GM23248 (cell line): ENCODE measurements around the gene YPEL4. TPM values are rescaled to one million over a fixed set of nuclear protein-coding genes. Genes with fewer than 3 reads are reported as not detected.

Source experiments
- DNase-seq: peaks from one replicate; pipeline ENCODE4 v3.0.0-alpha.2; 2015
- H2AFZ ChIP-seq: fragments of 200-600 bp; sonication (generic); 2 replicates; pipeline ENCODE4 v1.6.1; 2016; ENCODE audit warnings: antibody characterized with exemption
- H3F3A ChIP-seq: fragments of 200-600 bp; sonication (generic); 2 replicates; pipeline ENCODE4 v1.6.1; 2016; ENCODE audit warnings: mild to moderate bottlenecking, antibody characterized with exemption, mixed run types; ENCODE audit not compliant: insufficient read depth
- H3K27ac ChIP-seq: fragments of 200-600 bp; sonication (generic); 2 replicates; pipeline ENCODE4 v1.5.1; 2016; ENCODE audit warnings: mild to moderate bottlenecking
- H3K27me3 ChIP-seq: fragments of 200-600 bp; sonication (generic); replicated peaks from 2 replicates; pipeline ENCODE4 v1.6.1; 2016; ENCODE audit warnings: mild to moderate bottlenecking; ENCODE audit not compliant: insufficient read depth
- H3K36me3 ChIP-seq: fragments of 200-600 bp; sonication (generic); 2 replicates; pipeline ENCODE4 v1.6.1; 2016; ENCODE audit warnings: low read depth, mild to moderate bottlenecking
- H3K4me1 ChIP-seq: fragments of 200-600 bp; sonication (generic); 2 replicates; pipeline ENCODE4 v1.6.1; 2016; ENCODE audit warnings: mild to moderate bottlenecking; ENCODE audit not compliant: insufficient read depth
- H3K4me2 ChIP-seq: fragments of 200-600 bp; sonication (generic); one replicate; pipeline ENCODE4 v1.6.1; 2016; ENCODE audit warnings: mild to moderate bottlenecking; ENCODE audit not compliant: unreplicated experiment
- H3K4me3 ChIP-seq: fragments of 200-600 bp; sonication (generic); 2 replicates; pipeline ENCODE4 v1.5.1; 2016; ENCODE audit warnings: mild to moderate bottlenecking
- H3K79me2 ChIP-seq: fragments of 200-600 bp; sonication (generic); 2 replicates; pipeline ENCODE4 v1.6.1; 2016; ENCODE audit warnings: mild to moderate bottlenecking; ENCODE audit not compliant: insufficient read depth
- H3K9ac ChIP-seq: fragments of 200-600 bp; sonication (generic); 2 replicates; pipeline ENCODE4 v1.6.1; 2016; ENCODE audit warnings: mild to moderate bottlenecking
- H3K9me2 ChIP-seq: fragments of 200-600 bp; sonication (generic); 2 replicates; pipeline ENCODE4 v1.6.1; 2016; ENCODE audit warnings: mixed run types, mild to moderate bottlenecking, moderate library complexity; ENCODE audit not compliant: insufficient read depth
- H3K9me3 ChIP-seq: fragments of 200-600 bp; sonication (generic); one replicate; pipeline ENCODE4 v1.6.1; 2017; ENCODE audit warnings: low read depth
- H4K20me1 ChIP-seq: fragments of 200-600 bp; sonication (generic); 2 replicates; pipeline ENCODE4 v1.6.0; 2016; ENCODE audit not compliant: insufficient read depth
- EZH2 ChIP-seq: fragments of 200-600 bp; sonication (generic); IDR thresholded peaks from 2 replicates; pipeline ENCODE4 v1.6.1; 2018; ENCODE audit warnings: antibody characterized with exemption, mild to moderate bottlenecking; ENCODE audit not compliant: insufficient read depth, poor library complexity, severe bottlenecking
- EZH2phosphoT487 ChIP-seq: fragments of 200-600 bp; sonication (generic); IDR thresholded peaks from 2 replicates; pipeline ENCODE4 v1.6.1; 2018; ENCODE audit warnings: antibody characterized with exemption, moderate library complexity, mild to moderate bottlenecking, low read depth; ENCODE audit not compliant: insufficient read depth
- WGBS, 2 experiments: methylation state at CpG; one replicate each; pipeline ENCODE4 v1.1.6; 2015 to 2017; ENCODE audit warnings: low lambda C conversion rate in 2 of 2, low coverage in 1 of 2; ENCODE audit errors: missing lambda C conversion rate in 2 of 2; 5-methylcytosine and 5-hydroxymethylcytosine counted together
- in situ Hi-C: fragments of 300-500 bp; cut with MboI; formaldehyde crosslinking; loops from 2 replicates; pipeline ENCODE4 v1.15.0; 2020
- polyA plus RNA-seq: library from polyadenylated mRNA; unstranded; fragments of >200 nt; fragmentation: Nextera tagmentation; extraction: Ambion mirVana; gene quantifications from 2 replicates; pipeline ENCODE4 v1.2.1, GENCODE V29; 2016
- total RNA-seq: library from RNA; depleted of rRNA; stranded (reverse); fragments of >200 nt; shearing (Covaris generic); gene quantifications from 2 replicates; pipeline ENCODE4 v1.2.3, GENCODE V29; 2014

The YPEL4 gene
- total and polyA plus RNA-seq, 2 experiments from 2014 or later, result 0.49 to 1.7 TPM

DNA sequence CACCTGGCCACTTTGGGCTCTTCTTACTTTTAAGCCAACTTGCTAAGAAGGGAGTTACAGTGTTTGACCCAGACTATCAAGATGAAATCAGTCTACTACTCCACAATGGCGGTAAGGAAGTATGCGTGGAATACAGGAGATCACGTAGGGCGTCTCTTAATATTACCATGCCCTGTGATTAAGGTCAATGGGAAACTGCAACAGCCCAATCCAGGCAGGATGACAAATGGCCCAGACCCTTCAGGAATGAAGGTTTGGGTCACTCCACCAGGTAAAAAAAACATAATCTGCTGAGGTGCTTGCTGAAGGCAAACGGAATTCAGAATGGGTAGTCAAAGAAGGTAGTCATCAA lies 1.0 kb upstream of the YPEL4 start:
- Histone ChIP-seq H3K27ac (no peak overlapping the region), H3K36me3 (no peaks in the 10 kb centered on the region), H4K20me1 (no peaks in the 10 kb centered on the region), H3K4me1 (peaks cover 26% of the 10 kb centered on the region), H3K79me2 (no peaks in the 10 kb centered on the region), H3K9me3 (no peaks in the 10 kb centered on the region), H2AFZ (no peak overlapping the region), H3K9ac (no peak overlapping the region), H3K9me2 (no peaks in the 10 kb centered on the region), H3F3A (peaks cover 11% of the 10 kb centered on the region; the same call in 1 of the 2 replicates), H3K27me3 (no peaks in the 10 kb centered on the region), H3K4me3 (no peak overlapping the region), H3K4me2 (no peak overlapping the region)
- whole genome bisulfite sequencing, 2 experiments, result 46 to 50% methylated on average over 5 of the region's 5 CpGs
- in situ Hi-C loops, result no loop called here
- TF ChIP-seq EZH2 (no peak), EZH2phosphoT487 (no peak)
- DNase-seq, result no peak

DNA sequence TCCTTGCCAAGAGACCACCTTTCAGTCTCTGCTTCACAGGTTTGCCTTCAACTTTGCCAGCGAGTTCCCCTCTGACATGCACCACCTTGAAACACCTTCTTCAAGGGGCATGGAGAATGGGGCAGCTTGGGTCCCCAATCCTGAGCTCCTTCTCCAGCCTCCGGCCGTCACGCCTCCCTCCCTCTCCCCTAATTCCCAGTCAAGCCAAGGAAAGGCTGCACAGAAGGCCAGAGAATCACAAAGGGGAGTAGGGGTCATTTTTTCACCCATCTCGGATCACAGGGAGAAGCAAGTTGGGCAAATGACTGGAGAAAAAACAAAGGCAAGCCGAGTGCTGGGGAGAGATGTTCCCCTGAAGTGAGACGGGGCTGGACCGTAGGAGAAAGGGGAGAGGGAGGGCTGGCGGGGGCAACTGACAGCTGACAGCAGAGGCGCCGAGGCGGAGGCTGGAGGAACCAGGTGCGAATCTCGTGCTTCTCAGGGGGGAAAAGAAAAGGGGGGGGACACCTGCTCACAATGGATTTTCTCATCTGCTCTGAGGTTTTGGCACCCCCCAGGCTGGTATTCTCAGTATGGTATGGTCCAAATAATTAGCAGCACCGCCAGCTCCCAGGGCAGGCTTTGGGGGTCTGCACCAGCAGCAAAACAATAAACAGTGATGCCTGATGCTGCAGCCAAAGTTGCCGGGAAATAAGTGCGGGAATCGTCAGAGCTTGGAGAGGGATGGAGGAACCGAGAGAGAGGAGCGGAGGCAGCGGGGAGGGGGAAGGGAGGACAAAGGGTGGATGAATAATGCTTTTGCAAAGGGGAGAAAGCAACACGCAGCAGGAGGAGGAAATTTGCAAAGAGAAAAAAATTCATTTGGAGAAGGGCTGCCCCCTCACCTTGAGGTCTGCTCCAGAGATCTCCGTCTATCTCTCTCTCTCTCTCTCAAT lies 644 bp downstream of the YPEL4 start:
- Histone ChIP-seq H2AFZ (no peak overlapping the region), H3K4me1 (peaks cover 26% of the 10 kb centered on the region), H3K27ac (peak overlapping the region; percentile 38; the same call in 1 of the 2 replicates), H3K36me3 (no peaks in the 10 kb centered on the region), H3K4me3 (peak overlapping the region; percentile 79), H3K27me3 (no peaks in the 10 kb centered on the region), H3K79me2 (no peaks in the 10 kb centered on the region), H4K20me1 (no peaks in the 10 kb centered on the region; the same call in 1 of the 2 replicates), H3K9me3 (no peaks in the 10 kb centered on the region), H3F3A (peaks cover 17% of the 10 kb centered on the region), H3K9me2 (no peaks in the 10 kb centered on the region), H3K4me2 (peak overlapping the region; percentile 98), H3K9ac (peak overlapping the region; percentile 70)
- WGBS, 2 experiments, result 4 to 5% methylated on average over 21 to 23 of the region's 23 CpGs
- TF ChIP-seq EZH2phosphoT487 (no peak), EZH2 (no peak)
- peak; percentile 68 for DNase-seq
- in situ Hi-C loops, result no loop called here

DNA sequence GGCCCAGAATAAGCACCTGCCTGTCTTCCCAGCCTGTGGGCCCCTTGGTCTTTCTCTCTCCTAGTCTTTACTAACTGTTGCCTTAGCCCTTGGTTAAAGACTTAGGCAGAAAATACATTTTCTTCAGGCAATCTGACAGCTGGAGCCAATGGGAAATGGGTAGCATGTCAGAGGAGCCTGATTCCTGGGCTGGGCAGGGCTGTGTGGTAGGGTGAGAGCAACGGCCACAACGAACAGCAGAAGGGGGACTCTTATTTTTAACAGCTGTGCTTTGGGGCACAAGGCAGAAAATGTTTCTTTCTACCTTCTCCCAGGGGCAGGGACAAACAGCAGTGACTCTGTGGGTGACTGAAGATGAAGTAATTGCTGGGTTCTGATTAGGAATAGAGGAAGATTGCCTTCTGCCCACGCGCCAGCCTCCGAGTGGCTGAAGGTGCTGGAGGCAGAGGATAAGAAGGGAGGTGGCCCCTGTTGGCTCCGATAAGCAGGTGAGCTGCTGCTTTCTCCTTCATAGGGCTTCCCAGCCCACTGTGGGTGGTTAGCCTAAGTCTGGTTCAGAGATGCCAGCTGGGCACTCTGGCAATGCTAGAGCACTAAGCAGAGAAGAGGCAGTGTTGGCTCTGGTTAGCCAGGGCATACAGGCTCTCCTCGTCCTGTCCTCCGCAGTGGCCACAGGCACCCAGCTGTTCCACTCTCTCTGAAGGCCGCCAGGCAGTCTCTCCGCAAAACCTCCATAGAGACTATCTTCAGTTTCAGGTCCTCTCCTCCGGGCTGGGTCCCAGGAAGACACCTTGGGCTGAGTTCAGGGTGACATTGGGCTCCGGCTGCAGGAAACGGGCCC lies 1.5 kb downstream of the YPEL4 start:
- H3K9me3 ChIP-seq, result no peaks in the 10 kb centered on the region
- peak overlapping the region; percentile 70 for H3K9ac ChIP-seq
- DNase-seq, result peak; percentile 60
- peak overlapping the region; percentile 98 for H3K4me2 ChIP-seq
- H3K4me3 ChIP-seq, result peak overlapping the region; percentile 79
- peaks cover 26% of the 10 kb centered on the region for H3F3A ChIP-seq
- in situ Hi-C loops, result no loop called here
- TF ChIP-seq EZH2, result no peak
- no peak for TF ChIP-seq EZH2phosphoT487
- H3K27me3 ChIP-seq, result no peaks in the 10 kb centered on the region
- no peaks in the 10 kb centered on the region; the same call in 1 of the 2 replicates for H3K79me2 ChIP-seq
- no peak overlapping the region for H3K27ac ChIP-seq
- no peaks in the 10 kb centered on the region for H3K36me3 ChIP-seq
- H3K4me1 ChIP-seq, result peaks cover 26% of the 10 kb centered on the region
- H2AFZ ChIP-seq, result no peak overlapping the region
- no peaks in the 10 kb centered on the region; the same call in 1 of the 2 replicates for H4K20me1 ChIP-seq
- no peaks in the 10 kb centered on the region for H3K9me2 ChIP-seq
- 22 to 25% methylated on average over 13 of the region's 13 CpGs for WGBS, 2 experiments

DNA sequence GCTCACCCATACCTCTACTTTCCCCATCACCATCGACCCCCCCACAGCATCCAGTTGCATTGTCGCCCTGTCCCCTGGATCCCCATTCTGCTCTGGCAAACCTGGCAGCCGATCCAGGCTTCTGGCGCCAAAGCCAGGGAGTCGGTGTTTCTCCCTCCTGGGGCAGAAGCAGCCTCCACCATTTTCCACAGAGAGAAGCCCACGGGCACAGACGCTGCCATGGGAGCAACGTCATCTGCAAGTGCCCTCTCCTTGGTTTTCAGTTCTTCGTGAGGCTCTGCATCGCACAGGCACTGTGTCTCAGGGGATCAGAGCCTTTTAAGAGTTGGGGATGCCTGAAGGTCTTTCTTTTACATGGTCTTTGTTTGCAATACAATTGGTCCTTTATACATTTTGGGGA lies 2.3 kb downstream of the YPEL4 start:
- Histone ChIP-seq H4K20me1 (no peaks in the 10 kb centered on the region; the same call in 1 of the 2 replicates), H3K9ac (no peak overlapping the region), H3K9me3 (no peaks in the 10 kb centered on the region), H3K4me3 (no peak overlapping the region), H3K4me1 (peaks cover 26% of the 10 kb centered on the region), H2AFZ (no peak overlapping the region), H3K9me2 (no peaks in the 10 kb centered on the region), H3K36me3 (no peaks in the 10 kb centered on the region), H3K27me3 (no peaks in the 10 kb centered on the region), H3K79me2 (no peaks in the 10 kb centered on the region; the same call in 1 of the 2 replicates), H3K27ac (no peak overlapping the region), H3K4me2 (no peak overlapping the region), H3F3A (peaks cover 32% of the 10 kb centered on the region)
- 5 to 8% methylated on average over 9 to 10 of the region's 10 CpGs for WGBS, 2 experiments
- DNase-seq, result peak; percentile 41
- in situ Hi-C loops, result no loop called here
- TF ChIP-seq EZH2phosphoT487 (no peak), EZH2 (no peak)
